Measurements from ENCODE around the gene EBF3.

The EBF3 gene

GRCh38 chr10:129942936-129943715 lies 20.9 kb downstream of the EBF3 start:
- DNase-seq, result no peak

DNA sequence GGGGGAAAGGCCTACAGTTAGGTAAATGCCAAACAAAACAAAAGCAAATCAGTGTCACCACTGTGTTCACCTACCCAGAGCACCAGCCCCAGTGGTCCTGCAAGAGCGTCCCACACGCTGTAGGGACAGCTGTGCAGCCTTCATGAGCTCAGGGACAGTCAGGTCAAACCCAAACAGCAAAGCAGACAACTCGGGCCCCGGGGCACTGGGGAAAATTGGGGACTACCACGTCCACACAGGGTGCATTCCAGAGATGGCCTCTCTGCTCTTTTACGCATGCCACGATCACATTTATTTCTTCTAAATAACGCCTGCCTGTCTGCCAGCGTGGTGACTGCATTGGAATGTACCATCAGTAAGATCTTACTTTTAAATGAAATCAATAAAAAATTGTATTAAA lies 21.7 kb downstream of the EBF3 start:
- DNase-seq, result no peak

DNA sequence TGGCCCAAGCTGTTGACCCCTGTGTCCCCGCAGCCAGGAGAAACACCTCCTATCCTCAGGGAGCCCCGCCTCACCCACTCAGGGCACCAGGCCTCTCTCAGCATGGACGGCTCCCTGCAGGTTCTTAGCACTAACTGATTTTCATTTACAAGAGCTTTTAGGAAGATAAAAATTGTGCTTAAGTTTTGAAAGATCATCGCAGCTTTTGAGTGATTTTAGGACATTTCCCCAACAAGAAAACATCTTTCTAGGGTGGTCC lies 22.1 kb downstream of the EBF3 start:
- no peak for DNase-seq

DNA sequence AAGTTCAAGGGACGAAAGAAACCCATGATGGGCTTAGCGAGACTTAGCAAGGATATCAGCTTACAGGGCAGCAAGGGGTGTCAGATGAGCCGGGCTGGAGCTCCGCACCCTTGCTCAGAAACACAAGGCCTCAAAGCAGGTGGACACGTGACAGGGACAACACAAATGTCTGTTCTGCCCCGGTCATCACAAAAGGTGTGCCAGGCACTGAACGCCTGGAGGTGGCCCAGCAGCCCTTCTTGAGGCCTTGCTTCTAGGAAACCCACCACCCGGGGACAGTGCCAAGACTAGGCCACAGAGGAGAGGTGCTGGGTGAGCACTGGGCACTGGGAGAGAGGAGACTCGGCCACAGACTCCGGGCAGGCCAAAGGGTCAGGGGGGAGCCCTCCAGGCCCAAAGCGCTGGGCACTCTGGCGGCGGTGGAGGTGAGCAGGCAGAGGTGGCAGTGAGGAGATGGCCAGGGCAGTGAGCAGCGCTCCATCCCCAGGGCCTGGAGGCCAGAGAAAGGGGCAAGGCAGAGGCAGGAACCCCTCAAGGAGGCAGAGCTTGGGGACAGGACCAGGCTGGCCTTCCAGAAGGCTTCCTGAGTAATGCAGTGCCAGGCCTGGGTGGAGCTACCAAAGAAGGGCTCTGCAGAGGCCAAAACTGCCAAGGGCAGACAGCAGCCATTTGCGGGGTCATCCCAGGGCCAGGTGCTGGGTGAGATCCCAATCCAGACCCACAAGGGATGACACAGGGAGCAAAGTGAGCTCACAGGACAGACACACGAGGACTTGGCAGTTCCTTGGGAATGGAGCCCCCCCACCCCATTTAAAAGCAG lies 22.7 kb downstream of the EBF3 start:
- DNase-seq, result no peak

DNA sequence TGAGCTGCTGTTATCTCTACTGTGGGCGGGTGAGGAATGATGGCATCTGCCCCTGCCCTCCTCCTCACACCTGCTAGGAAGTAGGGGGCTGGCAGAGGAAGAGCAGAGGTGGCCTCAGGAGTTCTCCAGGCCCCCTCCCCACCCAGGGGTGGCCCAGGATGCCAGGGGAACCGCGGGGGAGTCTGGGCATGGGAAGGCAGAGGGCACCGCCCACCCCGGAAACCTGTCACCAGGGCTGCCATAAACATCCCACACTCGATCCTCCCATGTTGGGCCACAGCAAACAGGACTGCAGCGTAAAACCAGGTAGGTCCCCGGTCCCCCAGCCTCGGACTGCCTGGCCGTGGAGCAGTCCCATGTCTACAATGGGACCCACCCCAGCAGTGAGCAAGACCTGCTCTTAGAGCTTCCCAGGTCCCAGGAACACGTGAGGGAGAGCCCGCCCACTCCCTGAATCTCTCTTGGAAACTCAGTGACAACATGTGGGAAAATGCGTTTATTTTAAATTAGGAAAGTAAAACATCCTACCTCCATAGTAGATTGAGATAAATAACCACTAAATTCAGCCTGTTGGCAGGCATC lies 23.4 kb downstream of the EBF3 start:
- no peak for DNase-seq

GRCh38 chr10:129939416-129940275 lies 24.4 kb downstream of the EBF3 start:
- no peak for DNase-seq

DNA sequence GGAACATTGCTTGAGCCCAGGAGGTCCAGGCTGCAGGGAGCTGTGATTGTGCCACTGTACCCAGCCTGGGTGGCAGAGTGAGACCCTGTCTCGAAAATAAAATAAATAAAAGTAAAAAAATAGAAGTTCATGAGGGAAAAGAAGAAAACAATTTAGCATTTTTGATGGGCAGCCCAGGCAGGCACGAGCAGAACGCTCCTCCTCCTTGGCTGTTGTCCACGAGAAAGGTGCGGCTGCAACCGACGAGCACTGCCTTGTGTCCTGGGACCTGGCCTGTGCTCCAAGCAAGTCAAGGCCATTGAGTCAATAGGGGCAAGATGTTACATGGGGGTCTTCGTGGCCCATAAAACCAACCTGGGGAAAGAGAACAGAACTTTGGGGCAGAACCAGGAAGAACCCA lies 25.6 kb downstream of the EBF3 start:
- no peak for DNase-seq

DNA sequence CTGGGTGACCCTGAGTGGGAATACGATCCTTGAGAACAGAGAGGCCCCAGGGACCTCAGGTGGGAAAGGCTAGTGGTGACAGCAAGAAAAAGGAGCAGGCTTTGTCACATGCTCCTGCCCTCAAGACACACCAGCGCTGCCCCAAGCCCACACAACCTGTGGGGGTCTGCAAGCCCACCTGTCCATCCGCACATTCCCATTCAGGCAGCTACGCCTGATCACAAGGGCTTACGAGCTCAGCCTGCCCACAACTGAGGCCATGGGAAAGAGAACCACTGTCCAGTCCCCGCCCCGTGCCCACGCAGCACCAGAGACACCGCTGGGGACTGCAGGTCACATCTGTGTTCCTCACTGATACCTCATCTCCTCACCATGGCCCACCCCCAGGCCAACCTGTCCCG lies 26.7 kb downstream of the EBF3 start:
- DNase-seq, result no peak

- no peak for DNase-seq
These were observed 27.2 kb downstream of the EBF3 start for GRCh38 chr10:129936923-129937300.

GRCh38 chr10:129936266-129936922 lies 27.7 kb downstream of the EBF3 start:
- DNase-seq, result no peak

GRCh38 chr10:129935867-129936152 lies 28.3 kb downstream of the EBF3 start:
- no peak for DNase-seq

GRCh38 chr10:129935102-129935866 lies 28.8 kb downstream of the EBF3 start:
- DNase-seq, result no peak

DNA sequence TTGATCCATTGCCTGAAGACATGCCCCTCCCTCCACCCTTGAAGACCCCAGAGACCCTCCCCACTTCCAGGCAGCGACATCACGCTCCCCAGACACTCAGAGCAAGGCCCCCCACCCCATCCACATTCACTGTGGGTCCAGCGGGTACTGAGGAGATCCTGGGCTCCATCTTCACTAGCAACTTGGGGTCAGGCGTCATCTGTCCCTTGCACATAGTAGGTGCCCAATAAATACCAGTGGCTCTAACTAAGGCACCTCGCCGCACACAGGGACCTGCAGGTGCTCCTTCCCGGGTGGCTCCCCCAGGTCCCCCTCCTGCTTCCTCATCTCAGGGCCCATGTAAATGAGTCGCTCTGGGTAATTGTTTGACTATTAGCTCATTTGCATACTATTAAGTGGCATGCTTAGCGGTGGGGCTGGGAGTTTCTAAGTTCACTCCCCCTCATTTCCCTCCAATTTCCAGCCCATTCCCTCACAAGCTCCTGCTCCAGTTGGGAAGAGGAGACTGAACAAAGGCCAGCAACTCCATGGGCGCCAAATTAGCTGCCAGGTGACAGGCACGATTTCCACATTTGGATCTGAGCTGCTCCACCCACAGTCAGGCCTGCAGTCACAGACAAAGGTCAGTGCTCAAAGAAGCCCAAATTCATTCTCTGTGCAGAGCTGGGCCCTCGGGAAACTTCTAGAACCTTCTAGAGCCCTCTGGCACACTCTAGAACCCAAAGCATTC lies 29.7 kb downstream of the EBF3 start:
- DNase-seq, result no peak

DNA sequence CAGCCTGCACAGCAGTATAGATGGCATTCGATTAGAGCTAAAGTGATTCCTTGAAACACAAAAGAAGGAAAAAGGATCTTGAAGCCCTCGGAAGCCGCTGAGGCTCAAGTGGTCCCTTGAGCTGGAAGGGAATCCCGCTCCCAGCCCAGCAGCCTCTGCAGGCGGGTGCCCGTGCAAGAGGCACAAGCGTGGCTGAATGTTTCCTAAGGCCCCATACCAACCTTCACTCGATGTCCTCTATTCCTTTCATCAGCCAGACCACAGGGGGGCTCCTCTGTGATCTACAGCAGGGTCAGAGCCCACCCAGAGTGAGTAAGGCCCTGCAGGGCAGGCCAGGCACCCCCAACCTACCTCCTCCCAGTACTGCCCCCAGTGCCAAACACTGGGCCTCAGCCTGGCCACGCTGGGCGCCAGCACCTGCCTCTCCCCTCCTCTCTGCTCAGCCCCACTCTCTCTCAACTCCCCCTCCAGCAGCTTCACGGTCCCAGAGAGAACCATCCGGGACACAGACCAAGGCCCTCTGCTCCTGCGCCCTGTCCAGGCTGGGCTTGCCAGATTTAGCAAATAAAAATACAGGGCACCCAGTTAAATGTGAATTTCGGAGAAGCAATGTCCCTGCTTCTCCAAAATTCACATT lies 30.5 kb downstream of the EBF3 start:
- DNase-seq, result no peak

GRCh38 chr10:129932751-129933433 lies 31.2 kb downstream of the EBF3 start:
- no peak for DNase-seq

- DNase-seq, result no peak
These were observed 31.9 kb downstream of the EBF3 start for GRCh38 chr10:129932182-129932581.

DNA sequence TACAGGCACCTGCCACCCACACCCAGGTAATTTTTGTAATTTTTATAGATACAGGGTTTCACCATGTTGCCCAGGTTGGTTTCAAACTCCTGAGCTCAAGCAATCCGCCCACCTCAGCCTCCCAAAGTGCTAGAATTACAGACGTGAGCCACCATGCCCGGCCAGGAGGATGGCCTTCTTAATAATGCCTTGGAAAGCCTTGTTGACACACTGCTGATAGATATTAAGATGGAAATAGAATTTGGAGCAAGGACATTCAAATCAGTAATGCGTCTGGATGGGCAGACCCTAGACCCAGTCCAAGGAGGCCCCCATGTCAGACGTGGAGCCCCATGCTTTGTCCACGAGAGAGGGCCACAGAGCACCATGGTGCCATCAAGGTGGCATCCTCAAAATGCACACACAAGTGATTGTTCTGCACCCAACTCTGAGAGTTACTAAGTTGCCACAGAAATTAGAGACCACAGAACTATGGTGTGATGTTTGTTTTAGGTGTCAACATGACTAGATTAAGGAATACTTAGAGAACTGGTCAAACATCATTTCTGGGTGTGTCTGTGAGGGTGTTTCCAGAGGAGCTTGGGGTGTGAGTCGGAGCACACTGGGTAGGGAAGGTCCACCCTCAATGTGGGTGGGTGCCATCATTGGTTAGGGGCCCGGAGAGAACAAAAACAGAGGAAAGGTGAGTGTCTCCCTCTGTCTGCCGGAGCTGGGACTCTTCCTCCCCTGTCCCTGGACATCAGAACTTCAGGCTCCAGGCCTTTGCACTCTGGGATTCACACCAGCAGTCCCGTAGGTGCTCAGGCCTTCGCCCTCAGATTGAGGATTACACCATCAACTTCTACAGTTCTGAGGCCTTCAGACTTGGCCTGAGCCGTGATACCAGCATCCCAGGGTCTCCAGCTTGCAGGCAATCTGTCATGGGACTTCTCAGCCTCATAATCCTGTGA lies 34.5 kb downstream of the EBF3 start:
- no peak for DNase-seq

DNA sequence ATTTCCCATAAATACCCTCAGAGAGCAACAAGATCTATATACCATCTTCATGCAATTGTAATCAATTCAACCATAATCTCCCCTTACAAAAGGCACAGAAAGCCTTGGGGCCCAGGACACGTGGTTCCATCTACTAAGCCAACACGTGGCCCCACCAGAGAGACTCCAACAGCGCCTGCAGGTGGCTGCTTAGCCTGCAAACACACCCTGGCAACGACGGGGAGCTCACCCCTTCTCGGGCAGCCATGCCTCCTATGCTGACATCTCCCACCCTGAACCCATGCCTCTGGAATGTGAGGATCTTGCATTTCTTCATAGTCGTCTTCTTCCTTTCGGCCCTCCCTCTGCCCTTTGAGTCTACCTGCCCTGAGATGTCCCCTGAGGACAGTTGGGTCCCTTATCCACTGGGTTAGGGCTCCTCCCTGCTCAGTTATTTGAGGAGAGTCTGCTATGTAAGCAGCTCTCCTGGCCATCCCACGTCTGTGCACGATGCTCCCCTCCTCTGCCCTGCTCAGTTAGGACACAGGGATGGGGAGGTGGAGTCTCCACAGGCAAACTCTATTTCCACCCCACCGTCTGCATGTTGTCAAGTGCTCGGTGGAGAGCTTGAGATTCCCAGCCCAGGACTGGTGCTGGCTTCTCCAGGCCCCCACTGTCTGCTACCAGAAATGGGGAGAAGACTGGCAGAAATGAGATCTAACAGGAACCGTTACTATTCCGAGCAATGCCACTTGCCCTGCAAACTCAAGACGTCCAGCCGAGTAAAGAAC lies 36.5 kb downstream of the EBF3 start:
- DNase-seq, result no peak
